ENCODE data around the gene BCL2.

DNA sequence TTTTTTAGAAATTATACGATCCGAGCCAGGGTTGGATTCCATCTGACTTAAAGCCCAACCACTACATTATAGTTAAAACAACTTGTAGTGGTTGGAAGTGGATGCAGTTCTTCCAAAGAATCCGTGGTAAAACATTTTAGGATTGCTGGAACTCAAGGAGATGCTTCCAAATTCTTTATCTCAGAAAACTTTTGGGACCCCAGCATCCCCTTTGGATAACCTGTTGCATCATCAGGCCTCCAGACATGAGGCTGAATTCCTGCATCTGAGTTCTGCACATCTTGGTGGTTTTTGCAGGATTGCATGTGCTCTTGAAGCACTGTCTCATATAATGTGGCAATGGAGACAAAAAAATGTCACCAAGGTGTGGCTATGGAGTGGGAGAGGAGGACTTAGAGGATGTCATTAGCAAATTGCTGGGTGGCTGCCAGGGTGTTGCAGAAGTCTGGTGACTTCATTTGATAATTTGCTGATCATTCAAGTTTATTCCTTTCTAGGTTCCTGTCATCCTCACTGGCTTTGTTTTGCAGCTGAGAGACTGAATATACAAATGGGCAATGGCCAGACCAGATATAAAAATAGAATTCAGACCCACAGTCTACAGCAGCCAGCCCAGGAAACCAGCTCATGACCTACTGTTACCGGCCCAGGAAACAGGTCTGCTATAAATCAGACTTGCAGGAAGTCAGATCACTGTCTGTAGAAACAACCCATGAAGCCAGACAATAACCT lies 207.7 kb downstream of the BCL2 start:
- TF ChIP-seq EZH2 (IDR thresholded peaks at IDR 0.05; ENCODE audit: borderline replicate concordance, low read length): no peak
- TF ChIP-seq, protein P1, sequence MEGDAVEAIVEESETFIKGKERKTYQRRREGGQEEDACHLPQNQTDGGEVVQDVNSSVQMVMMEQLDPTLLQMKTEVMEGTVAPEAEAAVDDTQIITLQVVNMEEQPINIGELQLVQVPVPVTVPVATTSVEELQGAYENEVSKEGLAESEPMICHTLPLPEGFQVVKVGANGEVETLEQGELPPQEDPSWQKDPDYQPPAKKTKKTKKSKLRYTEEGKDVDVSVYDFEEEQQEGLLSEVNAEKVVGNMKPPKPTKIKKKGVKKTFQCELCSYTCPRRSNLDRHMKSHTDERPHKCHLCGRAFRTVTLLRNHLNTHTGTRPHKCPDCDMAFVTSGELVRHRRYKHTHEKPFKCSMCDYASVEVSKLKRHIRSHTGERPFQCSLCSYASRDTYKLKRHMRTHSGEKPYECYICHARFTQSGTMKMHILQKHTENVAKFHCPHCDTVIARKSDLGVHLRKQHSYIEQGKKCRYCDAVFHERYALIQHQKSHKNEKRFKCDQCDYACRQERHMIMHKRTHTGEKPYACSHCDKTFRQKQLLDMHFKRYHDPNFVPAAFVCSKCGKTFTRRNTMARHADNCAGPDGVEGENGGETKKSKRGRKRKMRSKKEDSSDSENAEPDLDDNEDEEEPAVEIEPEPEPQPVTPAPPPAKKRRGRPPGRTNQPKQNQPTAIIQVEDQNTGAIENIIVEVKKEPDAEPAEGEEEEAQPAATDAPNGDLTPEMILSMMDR (conservative IDR thresholded peaks at IDR 0.05 in 1 of 2, IDR thresholded peaks at IDR 0.05 in 1 of 2; ENCODE audit: extremely low read depth in 1 of 2, insufficient read depth in 1 of 2, low read depth in 1 of 2, low read length in 2 of 2): no peak

Data from mammary epithelial cell (primary cell).